Ishikawa (cell line): ENCODE measurements around the gene C2orf49.

Experiments
- EGR1 ChIP-seq: IDR thresholded peaks from 2 replicates; pipeline ENCODE4 v1.6.1; 2012
- MAX ChIP-seq: IDR thresholded peaks from 2 replicates; pipeline ENCODE4 v1.6.1; 2012
- RAD21 ChIP-seq: IDR thresholded peaks from 2 replicates; pipeline ENCODE4 v1.6.1; 2012; ENCODE audit warnings: low read depth
- REST ChIP-seq: IDR thresholded peaks from 2 replicates; pipeline ENCODE4 v1.6.1; 2012; ENCODE audit warnings: low read depth, mild to moderate bottlenecking
- TAF1 ChIP-seq: IDR thresholded peaks from 2 replicates; pipeline ENCODE4 v1.6.1; 2012; ENCODE audit warnings: low read depth, mild to moderate bottlenecking
- ZBTB7A ChIP-seq: IDR thresholded peaks from 2 replicates; pipeline ENCODE4 v1.6.1; 2012; ENCODE audit warnings: low read depth

- no peak for TF ChIP-seq MAX
- TF ChIP-seq RAD21, result peak; percentile 40
- no peak for TF ChIP-seq ZBTB7A
- no peak for TF ChIP-seq REST
- TF ChIP-seq TAF1, result no peak
- no peak for TF ChIP-seq EGR1
These were observed 40.5 kb downstream of the C2orf49 start for GRCh38 chr2:105377871-105378270.
